Upper lobe of left lung (tissue), 6 donors: Measurements from ENCODE around the gene FER. TPM values are rescaled to one million over a fixed set of nuclear protein-coding genes. Genes with fewer than 3 reads are reported as not detected.

Source experiments
- ATAC-seq, 2 donors: fragments of 200-7000 bp; cut with Tn5 transposase; one replicate each; pipeline ENCODE4 v1.9.1; 2022; ENCODE audit warnings: mild to moderate bottlenecking in 2 of 2, moderate library complexity in 2 of 2; ENCODE audit not compliant: low FRiP score in 2 of 2
- DNase-seq, 2 donors: peaks; one replicate each; pipeline ENCODE4 v3.0.0-alpha.2; 2019 to 2020
- H3K27ac ChIP-seq, 4 donors: fragments of 200-600 bp; sonication (generic); one replicate each; pipeline ENCODE4 v1.5.1; 2016 to 2019
- H3K27me3 ChIP-seq, 4 donors: fragments of 200-600 bp; sonication (generic); one replicate each; pipeline ENCODE4 v1.5.1; 2017 to 2019
- H3K36me3 ChIP-seq, 4 donors: fragments of 200-600 bp; sonication (generic); one replicate each; pipeline ENCODE4 v1.5.1; 2016 to 2019
- H3K4me1 ChIP-seq, 4 donors: fragments of 200-600 bp; sonication (generic); one replicate each; pipeline ENCODE4 v1.5.1; 2018 to 2019
- H3K4me3 ChIP-seq, 4 donors: fragments of 200-600 bp; sonication (generic); one replicate each; pipeline ENCODE4 v1.5.1; 2017 to 2019; ENCODE audit warnings: mild to moderate bottlenecking in 2 of 4, moderate library complexity in 1 of 4
- H3K9me3 ChIP-seq, 4 donors: fragments of 200-600 bp; sonication (generic); one replicate each; pipeline ENCODE4 v1.5.1; 2018 to 2019
- CTCF ChIP-seq, 6 experiments: fragments of 450-650 bp in 4 of 6; fragments of 200-600 bp in 2 of 6; sonication (generic) in 2 of 6; IDR thresholded peaks; one replicate each; pipeline ENCODE4 v1.5.1; 2016 to 2019; ENCODE audit warnings: antibody characterized with exemption in 6 of 6
- EP300 ChIP-seq, 4 donors: sonication (generic); formaldehyde crosslinking; IDR thresholded peaks; one replicate each; pipeline ENCODE4 v1.5.1; 2017; ENCODE audit warnings: antibody characterized with exemption in 4 of 4, control low read depth in 2 of 4
- POLR2A ChIP-seq, 4 donors: fragments of 450-650 bp; IDR thresholded peaks; one replicate each; pipeline ENCODE4 v1.5.1; 2016 to 2017; ENCODE audit warnings: antibody characterized with exemption in 4 of 4, mild to moderate bottlenecking in 2 of 4
- POLR2AphosphoS5 ChIP-seq, 2 donors: sonication (generic); formaldehyde crosslinking; IDR thresholded peaks; one replicate each; pipeline ENCODE4 v1.5.1; 2017; ENCODE audit warnings: antibody characterized with exemption in 2 of 2
- WGBS, 2 donors: methylation state at CpG; one replicate each; pipeline ENCODE4 v1.1.5; 2017 to 2018; 5-methylcytosine and 5-hydroxymethylcytosine counted together
- total RNA-seq, 6 donors: library from RNA; depleted of rRNA in 4 of 6; stranded (reverse); fragments of >200 nt in 4 of 6; gene quantifications; one replicate each; pipeline versions ENCODE4 v1.1.0 to v1.2.1, GENCODE V29; 2016 to 2021
- donor health status: DM: no; HTN: no; CAD: no; lungs with moderate emphysema.
- donor health status: DM: no; HTN: yes; CAD: no; lungs with severe emphysema.

FER gene
- total RNA-seq, 6 donors from 2014 or later = 17.6 to 55.5 (median 27.9) TPM

GRCh38 chr5:109191153-109191558, 443.5 kb downstream of the FER start:
- 32 to 38% methylated on average over 2 of the region's 2 CpGs for WGBS, 2 donors
- no peaks in the 10 kb centered on the region for H3K9me3 ChIP-seq

GRCh38 chr5:109192027-109192426, 444.3 kb downstream of the FER start:
- H3K4me3 ChIP-seq = no peak overlapping the region
- H3K36me3 ChIP-seq = peaks cover 0 to 12% (median 5%) of the 10 kb centered on the region in 4 donors
- no peaks in the 10 kb centered on the region for H3K27me3 ChIP-seq
- ATAC-seq (no peak), DNase-seq (no peak)
- no peak for TF ChIP-seq POLR2AphosphoS5 (IDR thresholded peaks at IDR 0.05)
- no peak for TF ChIP-seq POLR2A (IDR thresholded peaks at IDR 0.05)
- TF ChIP-seq CTCF (IDR thresholded peaks at IDR 0.05) = no peak
- TF ChIP-seq EP300 (IDR thresholded peaks at IDR 0.05) = no peak
- H3K9me3 ChIP-seq = no peaks in the 10 kb centered on the region
- no peak overlapping the region for H3K27ac ChIP-seq
- WGBS, 2 donors = 91 to 97% methylated on average over 1 of the region's 1 CpG
- peaks cover 0 to 5% (median 5%) of the 10 kb centered on the region in 4 donors for H3K4me1 ChIP-seq

More at GRCh38 chr5:109191153-109191558, 443.5 kb downstream of the FER start:
- Histone ChIP-seq H3K4me3 (no peak overlapping the region), H3K36me3 (peaks cover 0 to 19% (median 7%) of the 10 kb centered on the region in 4 donors), H3K27ac (no peak overlapping the region), H3K27me3 (no peaks in the 10 kb centered on the region), H3K4me1 (peaks cover 0 to 5% (median 5%) of the 10 kb centered on the region in 4 donors)
- ATAC-seq = peak in 1 of 2 donors; percentile 66
- TF ChIP-seq POLR2A (IDR thresholded peaks at IDR 0.05) = no peak
- TF ChIP-seq CTCF (IDR thresholded peaks at IDR 0.05) = no peak
- TF ChIP-seq EP300 (IDR thresholded peaks at IDR 0.05) = no peak
- no peak for TF ChIP-seq POLR2AphosphoS5 (IDR thresholded peaks at IDR 0.05)
- DNase-seq = no peak

- Histone ChIP-seq H3K4me3 (no peak overlapping the region), H3K9me3 (no peaks in the 10 kb centered on the region), H3K4me1 (peaks cover 0 to 5% (median 5%) of the 10 kb centered on the region in 4 donors), H3K36me3 (peaks cover 0 to 5% (median 3%) of the 10 kb centered on the region in 4 donors), H3K27ac (no peak overlapping the region), H3K27me3 (no peaks in the 10 kb centered on the region)
- no peak for ATAC-seq
- no peak for DNase-seq
- whole genome bisulfite sequencing, 2 donors = 85% methylated on average over 6 of the region's 6 CpGs
- TF ChIP-seq POLR2A (IDR thresholded peaks at IDR 0.05) = no peak
- TF ChIP-seq POLR2AphosphoS5 (IDR thresholded peaks at IDR 0.05) = no peak
- TF ChIP-seq CTCF (IDR thresholded peaks at IDR 0.05) = no peak
- TF ChIP-seq EP300 (IDR thresholded peaks at IDR 0.05) = no peak
Observed at GRCh38 chr5:109192555-109193281, 445.0 kb downstream of the FER start.

- ATAC-seq = no peak
- Histone ChIP-seq H3K4me1 (peaks cover 0 to 10% (median 5%) of the 10 kb centered on the region in 4 donors), H3K36me3 (no peaks in the 10 kb centered on the region), H3K4me3 (no peak overlapping the region), H3K27ac (no peak overlapping the region), H3K9me3 (no peaks in the 10 kb centered on the region), H3K27me3 (no peaks in the 10 kb centered on the region)
- no peak for DNase-seq
- WGBS, 2 donors = 81 to 86% methylated on average over 2 of the region's 2 CpGs
- no peak for TF ChIP-seq CTCF (IDR thresholded peaks at IDR 0.05)
- TF ChIP-seq EP300 (IDR thresholded peaks at IDR 0.05) = no peak
- no peak for TF ChIP-seq POLR2A (IDR thresholded peaks at IDR 0.05)
- no peak for TF ChIP-seq POLR2AphosphoS5 (IDR thresholded peaks at IDR 0.05)
Observed at GRCh38 chr5:109195667-109196066, 448.0 kb downstream of the FER start.
